ENCODE measurements around the gene HEG1. TPM values are rescaled to one million over a fixed set of nuclear protein-coding genes. Genes with fewer than 3 reads are reported as not detected.

The HEG1 gene
- total and polyA plus RNA-seq, 2 of the 8 experiments (the other 6 are each of a cell fraction or from before 2014, with no cell fraction given), result 5.3 to 9.7 TPM

GRCh38 chr3:124978627-124979026 is 77.2 kb downstream of the HEG1 start (continued):
- no peak for TF ChIP-seq CBX8 (IDR thresholded peaks at IDR 0.05; ENCODE audit: borderline replicate concordance, low read depth, low read length)
- no peak for TF ChIP-seq CBX5 (IDR thresholded peaks at IDR 0.05; ENCODE audit: low read depth, low read length)
- no peak for TF ChIP-seq POU5F1 (IDR thresholded peaks at IDR 0.05; ENCODE audit: low read depth, low read length)
- no peak for TF ChIP-seq EZH2 (IDR thresholded peaks at IDR 0.05; ENCODE audit: low read depth, low read length, severe bottlenecking)

Data from H1 (cell line).